GM12878 (cell line): Measurements from ENCODE around the gene BBS9. TPM values are rescaled to one million over a fixed set of nuclear protein-coding genes. Genes with fewer than 3 reads are reported as not detected.

ENCODE experiments used
- ATAC-seq: fragments of 200-7000 bp; cut with Tn5 transposase; 3 replicates; pipeline ENCODE4 v1.9.1; 2020; ENCODE audit warnings: mild to moderate bottlenecking, moderate library complexity
- BruUV-seq: library from RNA; stranded (reverse); fragments of 400-500 nt; replicated peaks from 2 replicates; lab custom pipeline; 2021; lab: Mats Ljungman, UMichigan
- CTCF ChIA-PET: fragments of 300-600 bp; sonication (Branson Sonifier 250); formaldehyde crosslinking; extraction: SDS; loops from one replicate; lab custom pipeline; 2021; ENCODE audit warnings: inconsistent platforms; lab: Yijun Ruan, JAX
- POLR2A ChIA-PET: fragments of 350-600 bp; formaldehyde crosslinking; extraction: SDS; loops from one replicate; lab custom pipeline; 2021; ENCODE audit warnings: inconsistent platforms; lab: Charles Lee
- RAD21 ChIA-PET: fragments of 300-600 bp; sonication (Branson Sonifier 250); formaldehyde crosslinking; loops from one replicate; lab custom pipeline; 2023; ENCODE audit warnings: antibody characterized with exemption; ENCODE audit not compliant: unreplicated experiment; lab: Charles Lee
- SMC1A ChIA-PET: fragments of 300-600 bp; sonication (Branson Sonifier 250); formaldehyde crosslinking; loops from one replicate; lab custom pipeline; 2023; ENCODE audit not compliant: unreplicated experiment, uncharacterized antibody; lab: Charles Lee
- DNase-seq: peaks from one replicate; pipeline ENCODE4 v3.0.0-alpha.2; 2011; ENCODE audit warnings: low read depth, low spot score
- FAIRE-seq: peaks from 3 replicates; lab custom pipeline; 2011; peaks lifted over from hg19 to GRCh38; lab: Jason Lieb, UNC
- H2AFZ ChIP-seq: 2 replicates; pipeline ENCODE4 v1.6.0; 2011; ENCODE audit warnings: low read depth, low read length, control low read depth; ENCODE audit not compliant: control insufficient read depth
- H3K27ac ChIP-seq: 2 replicates; pipeline ENCODE4 v1.5.1; 2011; ENCODE audit warnings: control low read depth; ENCODE audit not compliant: control insufficient read depth, insufficient read depth
- H3K27me3 ChIP-seq, 2 experiments: replicated peaks in 1 of 2; 2 replicates each; pipeline versions ENCODE4 v1.6.0 to v1.6.1; 2011; ENCODE audit warnings: low read length in 1 of 2; ENCODE audit not compliant: control insufficient read depth in 2 of 2, insufficient read depth in 2 of 2
- H3K36me3 ChIP-seq, 2 experiments: 2 replicates each; pipeline ENCODE4 v1.5.1; 2011; ENCODE audit warnings: low read length in 1 of 2; ENCODE audit not compliant: control insufficient read depth in 2 of 2, insufficient read depth in 2 of 2
- H3K4me1 ChIP-seq: 2 replicates; pipeline ENCODE4 v1.6.1; 2011; ENCODE audit warnings: mild to moderate bottlenecking, low read length, moderate library complexity, mixed read lengths; ENCODE audit not compliant: control insufficient read depth, insufficient read depth
- H3K4me2 ChIP-seq: 2 replicates; pipeline ENCODE4 v1.6.0; 2011; ENCODE audit warnings: control low read depth; ENCODE audit not compliant: control insufficient read depth, insufficient read depth
- H3K4me3 ChIP-seq: fragments of 200-600 bp; sonication (generic); 2 replicates; pipeline ENCODE4 v1.5.1; 2016
- H3K79me2 ChIP-seq: 2 replicates; pipeline ENCODE4 v1.6.0; 2011; ENCODE audit warnings: low read length; ENCODE audit not compliant: control insufficient read depth, insufficient read depth
- H3K9ac ChIP-seq: 2 replicates; pipeline ENCODE4 v1.8.0; 2011; ENCODE audit warnings: low read length, control low read depth, mixed read lengths; ENCODE audit not compliant: control insufficient read depth, insufficient read depth
- H3K9me3 ChIP-seq: replicated peaks from 3 replicates; pipeline ENCODE4 v1.5.1; 2011; ENCODE audit warnings: mild to moderate bottlenecking, low read length; ENCODE audit not compliant: control insufficient read depth, insufficient read depth
- H4K20me1 ChIP-seq: 2 replicates; pipeline ENCODE4 v1.6.0; 2011; ENCODE audit not compliant: control insufficient read depth, insufficient read depth
- CHD1 ChIP-seq: IDR thresholded peaks from 2 replicates; pipeline ENCODE4 v1.6.1; 2012; ENCODE audit warnings: low read depth, low read length, improper control_type of control experiment
- EGR1 ChIP-seq, 2 experiments: IDR thresholded peaks; 1 replicate in 1 of 2; 2 replicates in 1 of 2; pipeline ENCODE4 v1.6.1; 2011 to 2012; ENCODE audit warnings: low read depth in 2 of 2, low read length in 2 of 2, borderline replicate concordance in 1 of 2, mild to moderate bottlenecking in 1 of 2, moderate library complexity in 1 of 2
- EP300 ChIP-seq, 2 experiments: fragments of 150-350 bp in 1 of 2; IDR thresholded peaks; 2 replicates each; pipeline ENCODE4 v1.6.1; 2011 to 2012; ENCODE audit warnings: low read depth in 2 of 2, low read length in 2 of 2, borderline replicate concordance in 1 of 2, improper control_type of control experiment in 1 of 2, inconsistent platforms in 1 of 2; ENCODE audit not compliant: control insufficient read depth in 1 of 2
- IKZF1 ChIP-seq: fragments of 450-650 bp; conservative IDR thresholded peaks from 2 replicates; pipeline ENCODE4 v1.6.1; 2017; ENCODE audit warnings: antibody characterized with exemption, mild to moderate bottlenecking
- IKZF2 ChIP-seq, 2 experiments: fragments of 450-650 bp; IDR thresholded peaks; 2 replicates each; pipeline ENCODE4 v1.6.1; 2017; ENCODE audit warnings: mild to moderate bottlenecking in 2 of 2, moderate library complexity in 2 of 2
- RCOR1 ChIP-seq: conservative IDR thresholded peaks from 2 replicates; pipeline ENCODE4 v1.6.1; 2012; ENCODE audit warnings: low read depth, low read length, improper control_type of control experiment
- SIX5 ChIP-seq: IDR thresholded peaks from 2 replicates; pipeline ENCODE4 v1.6.1; 2011; ENCODE audit warnings: mild to moderate bottlenecking, low read depth, low read length, moderate library complexity; ENCODE audit not compliant: severe bottlenecking
- SMAD5 ChIP-seq: IDR thresholded peaks from 2 replicates; pipeline ENCODE4 v1.6.1; 2016; ENCODE audit warnings: antibody characterized with exemption, low read depth
- SUZ12 ChIP-seq: fragments of 200-600 bp; sonication (generic); IDR thresholded peaks from one replicate; pipeline ENCODE4 v1.6.1; 2018; ENCODE audit warnings: antibody characterized with exemption, mild to moderate bottlenecking; ENCODE audit not compliant: unreplicated experiment
- ZZZ3 ChIP-seq: IDR thresholded peaks from 2 replicates; pipeline ENCODE4 v1.6.1; 2011; ENCODE audit warnings: low read depth; ENCODE audit not compliant: control insufficient read depth, insufficient read length
- WGBS: methylation state at CpG from one replicate; pipeline ENCODE4 v1.1.6; 2016; ENCODE audit warnings: low lambda C conversion rate; ENCODE audit not compliant: insufficient replicate concordance, insufficient coverage; ENCODE audit errors: missing lambda C conversion rate; 5-methylcytosine and 5-hydroxymethylcytosine counted together
- in situ Hi-C: fragments of 300-500 bp; cut with MboI; formaldehyde crosslinking; loops from 9 replicates; pipeline ENCODE4 v1.14.3; 2018; ENCODE audit warnings: mixed read lengths
- intact Hi-C: fragments of 100-400 bp; cut with micrococcal nuclease; formaldehyde crosslinking; loops from one replicate; pipeline ENCODE4 v1.14.2; 2022; ENCODE audit not compliant: unreplicated experiment
- polyA plus RNA-seq, 11 experiments: library from polyadenylated mRNA; depleted of rRNA in 4 of 11; unstranded in 6 of 11; stranded (reverse) in 5 of 11; fragments of >200 nt; fragmentation: Nextera tagmentation in 4 of 11; fragmentation: Illumina TruSeq in 1 of 11; extraction: Ambion mirVana in 4 of 11; extraction: Trizol in 1 of 11; gene quantifications; 1 replicate in 1 of 11; 2 replicates in 10 of 11; pipeline versions ENCODE4 v1.2.1 to v1.2.3, GENCODE V29; 2011 to 2016; ENCODE audit warnings: inconsistent platforms in 2 of 11, missing spikeins in 2 of 11, low read depth in 1 of 11
- total RNA-seq, 4 experiments: library from RNA; depleted of rRNA in 3 of 4; stranded (reverse); fragments of >200 nt in 3 of 4; fragmentation: Illumina TruSeq in 1 of 4; extraction: Trizol in 1 of 4; gene quantifications; 2 replicates each; pipeline versions ENCODE4 v1.2.1 to v1.2.3, GENCODE V29; 2013 to 2021
- TF ChIP-seq, protein P1 (sequence below): fragments of 450-650 bp; IDR thresholded peaks from 2 replicates; pipeline ENCODE4 v1.6.1; 2018; ENCODE audit warnings: borderline replicate concordance, mild to moderate bottlenecking; ENCODE audit not compliant: partially characterized antibody
- TF ChIP-seq, protein P2 (sequence below): IDR thresholded peaks from 2 replicates; pipeline ENCODE4 v1.6.1; 2011; ENCODE audit warnings: low read depth, mild to moderate bottlenecking, low read length, moderate library complexity, borderline replicate concordance; ENCODE audit errors: extremely low read depth
- TF ChIP-seq, protein P3 (sequence below): IDR thresholded peaks from 2 replicates; pipeline ENCODE4 v1.6.1; 2012; ENCODE audit warnings: low read length, inconsistent platforms
- TF ChIP-seq, protein P4 (sequence below): IDR thresholded peaks from 2 replicates; pipeline ENCODE4 v1.6.1; 2011; ENCODE audit warnings: low read depth, low read length, improper control_type of control experiment, borderline replicate concordance
- TF ChIP-seq, protein P5 (sequence below): IDR thresholded peaks from 2 replicates; pipeline ENCODE4 v1.6.1; 2012; ENCODE audit warnings: low read depth, low read length, improper control_type of control experiment

Gene BBS9
- total and polyA plus RNA-seq, 10 of the 15 experiments (the other 5 are each of a cell fraction or from before 2014, with no cell fraction given) = 1.2 to 5.6 (median 2.3) TPM

DNA sequence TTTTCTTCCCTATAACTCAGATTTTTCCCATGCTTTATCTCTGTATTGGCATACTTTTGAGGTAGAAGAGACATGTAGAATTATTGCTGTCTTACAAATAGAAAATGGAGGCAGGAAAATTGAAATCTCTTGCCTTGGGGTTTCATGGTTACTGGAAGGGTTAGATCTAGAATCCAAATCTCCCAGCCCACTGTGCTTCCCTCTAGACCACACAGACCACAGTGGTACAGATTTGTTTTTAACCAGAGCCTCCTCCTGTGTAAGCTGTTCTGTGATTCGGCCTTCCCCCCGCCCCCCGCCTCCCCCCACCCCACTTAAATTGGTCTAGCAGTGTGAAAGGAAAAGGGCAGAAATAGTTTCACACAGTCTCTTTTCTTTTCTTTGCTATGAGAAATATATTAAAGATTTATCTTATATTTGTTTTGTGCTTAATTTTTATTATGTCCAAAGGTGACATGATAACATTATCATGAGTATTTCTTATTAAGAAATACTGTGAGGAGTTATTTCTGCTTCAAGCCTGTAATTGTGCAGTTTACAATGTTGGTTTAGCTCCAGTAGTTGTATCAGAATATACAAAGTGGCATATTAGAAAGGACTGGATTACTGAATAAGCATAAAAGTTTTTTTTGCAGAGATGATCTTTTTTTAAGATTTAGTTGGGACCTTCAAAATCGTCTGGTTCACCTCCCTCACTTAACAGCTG lies 407.2 kb downstream of the BBS9 start:
- H3K9me3 ChIP-seq = no peaks in the 10 kb centered on the region; the same call in 2 of the 3 replicates
- DNase-seq = no peak
- no TSS peak for BruUV-seq
- no peaks in the 10 kb centered on the region for H3K36me3 ChIP-seq
- ChIA-PET CTCF (interaction anchor here (0.8 to 1.2 kb wide), 2 partner anchors 18 to 77 kb away, joined by 3 read pairs; no protein-coding TSS in a partner anchor), SMC1A (no interaction called here), RAD21 (interaction anchor here (1.1 kb wide), 1 partner anchor 77 kb away, joined by 3 read pairs; no protein-coding TSS in a partner anchor), POLR2A (no interaction called here)
- WGBS = 13% methylated on average over 4 of the region's 4 CpGs
- no peak for FAIRE-seq
- no peak overlapping the region for H3K9ac ChIP-seq
- H3K4me2 ChIP-seq = no peak overlapping the region
- H3K27ac ChIP-seq = no peak overlapping the region
- H2AFZ ChIP-seq = no peak overlapping the region
- no peak overlapping the region for H3K4me3 ChIP-seq
- no peak for ATAC-seq
- no peaks in the 10 kb centered on the region for H3K79me2 ChIP-seq
- in situ Hi-C loops (no loop called here), intact Hi-C loops (no loop called here)
- H3K4me1 ChIP-seq = no peaks in the 10 kb centered on the region
- no peaks in the 10 kb centered on the region for H3K27me3 ChIP-seq
- H4K20me1 ChIP-seq = no peaks in the 10 kb centered on the region
- TF ChIP-seq ZZZ3 = no peak
- no peak for TF ChIP-seq IKZF1
- TF ChIP-seq, protein P1, sequence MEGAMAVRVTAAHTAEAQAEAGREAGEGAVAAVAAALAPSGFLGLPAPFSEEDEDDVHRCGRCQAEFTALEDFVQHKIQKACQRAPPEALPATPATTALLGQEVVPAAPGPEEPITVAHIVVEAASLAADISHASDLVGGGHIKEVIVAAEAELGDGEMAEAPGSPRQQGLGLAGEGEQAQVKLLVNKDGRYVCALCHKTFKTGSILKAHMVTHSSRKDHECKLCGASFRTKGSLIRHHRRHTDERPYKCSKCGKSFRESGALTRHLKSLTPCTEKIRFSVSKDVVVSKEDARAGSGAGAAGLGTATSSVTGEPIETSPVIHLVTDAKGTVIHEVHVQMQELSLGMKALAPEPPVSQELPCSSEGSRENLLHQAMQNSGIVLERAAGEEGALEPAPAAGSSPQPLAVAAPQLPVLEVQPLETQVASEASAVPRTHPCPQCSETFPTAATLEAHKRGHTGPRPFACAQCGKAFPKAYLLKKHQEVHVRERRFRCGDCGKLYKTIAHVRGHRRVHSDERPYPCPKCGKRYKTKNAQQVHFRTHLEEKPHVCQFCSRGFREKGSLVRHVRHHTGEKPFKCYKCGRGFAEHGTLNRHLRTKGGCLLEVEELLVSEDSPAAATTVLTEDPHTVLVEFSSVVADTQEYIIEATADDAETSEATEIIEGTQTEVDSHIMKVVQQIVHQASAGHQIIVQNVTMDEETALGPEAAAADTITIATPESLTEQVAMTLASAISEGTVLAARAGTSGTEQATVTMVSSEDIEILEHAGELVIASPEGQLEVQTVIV = no peak
- no peak for TF ChIP-seq RCOR1
- TF ChIP-seq, protein P2, sequence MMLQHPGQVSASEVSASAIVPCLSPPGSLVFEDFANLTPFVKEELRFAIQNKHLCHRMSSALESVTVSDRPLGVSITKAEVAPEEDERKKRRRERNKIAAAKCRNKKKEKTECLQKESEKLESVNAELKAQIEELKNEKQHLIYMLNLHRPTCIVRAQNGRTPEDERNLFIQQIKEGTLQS = no peak
- no peak for TF ChIP-seq EP300 (IDR thresholded peaks at IDR 0.05; ENCODE audit: borderline replicate concordance in 1 of 2, control insufficient read depth in 1 of 2, low read depth in 2 of 2, low read length in 2 of 2)
- TF ChIP-seq, protein P3, sequence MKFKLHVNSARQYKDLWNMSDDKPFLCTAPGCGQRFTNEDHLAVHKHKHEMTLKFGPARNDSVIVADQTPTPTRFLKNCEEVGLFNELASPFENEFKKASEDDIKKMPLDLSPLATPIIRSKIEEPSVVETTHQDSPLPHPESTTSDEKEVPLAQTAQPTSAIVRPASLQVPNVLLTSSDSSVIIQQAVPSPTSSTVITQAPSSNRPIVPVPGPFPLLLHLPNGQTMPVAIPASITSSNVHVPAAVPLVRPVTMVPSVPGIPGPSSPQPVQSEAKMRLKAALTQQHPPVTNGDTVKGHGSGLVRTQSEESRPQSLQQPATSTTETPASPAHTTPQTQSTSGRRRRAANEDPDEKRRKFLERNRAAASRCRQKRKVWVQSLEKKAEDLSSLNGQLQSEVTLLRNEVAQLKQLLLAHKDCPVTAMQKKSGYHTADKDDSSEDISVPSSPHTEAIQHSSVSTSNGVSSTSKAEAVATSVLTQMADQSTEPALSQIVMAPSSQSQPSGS = no peak
- no peak for TF ChIP-seq IKZF2 (IDR thresholded peaks at IDR 0.05)
- no peak for TF ChIP-seq SMAD5
- TF ChIP-seq, protein P4, sequence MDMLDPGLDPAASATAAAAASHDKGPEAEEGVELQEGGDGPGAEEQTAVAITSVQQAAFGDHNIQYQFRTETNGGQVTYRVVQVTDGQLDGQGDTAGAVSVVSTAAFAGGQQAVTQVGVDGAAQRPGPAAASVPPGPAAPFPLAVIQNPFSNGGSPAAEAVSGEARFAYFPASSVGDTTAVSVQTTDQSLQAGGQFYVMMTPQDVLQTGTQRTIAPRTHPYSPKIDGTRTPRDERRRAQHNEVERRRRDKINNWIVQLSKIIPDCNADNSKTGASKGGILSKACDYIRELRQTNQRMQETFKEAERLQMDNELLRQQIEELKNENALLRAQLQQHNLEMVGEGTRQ = no peak
- TF ChIP-seq EGR1 (IDR thresholded peaks at IDR 0.05; ENCODE audit: borderline replicate concordance in 1 of 2, low read depth in 2 of 2, low read length in 2 of 2) = no peak
- TF ChIP-seq SIX5 = no peak
- TF ChIP-seq SUZ12 = no peak
- TF ChIP-seq, protein P5, sequence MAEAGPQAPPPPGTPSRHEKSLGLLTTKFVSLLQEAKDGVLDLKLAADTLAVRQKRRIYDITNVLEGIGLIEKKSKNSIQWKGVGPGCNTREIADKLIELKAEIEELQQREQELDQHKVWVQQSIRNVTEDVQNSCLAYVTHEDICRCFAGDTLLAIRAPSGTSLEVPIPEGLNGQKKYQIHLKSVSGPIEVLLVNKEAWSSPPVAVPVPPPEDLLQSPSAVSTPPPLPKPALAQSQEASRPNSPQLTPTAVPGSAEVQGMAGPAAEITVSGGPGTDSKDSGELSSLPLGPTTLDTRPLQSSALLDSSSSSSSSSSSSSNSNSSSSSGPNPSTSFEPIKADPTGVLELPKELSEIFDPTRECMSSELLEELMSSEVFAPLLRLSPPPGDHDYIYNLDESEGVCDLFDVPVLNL = no peak
- TF ChIP-seq CHD1 = no peak
